ENCODE data around the gene TRIM15.

TRIM15 gene

DNA sequence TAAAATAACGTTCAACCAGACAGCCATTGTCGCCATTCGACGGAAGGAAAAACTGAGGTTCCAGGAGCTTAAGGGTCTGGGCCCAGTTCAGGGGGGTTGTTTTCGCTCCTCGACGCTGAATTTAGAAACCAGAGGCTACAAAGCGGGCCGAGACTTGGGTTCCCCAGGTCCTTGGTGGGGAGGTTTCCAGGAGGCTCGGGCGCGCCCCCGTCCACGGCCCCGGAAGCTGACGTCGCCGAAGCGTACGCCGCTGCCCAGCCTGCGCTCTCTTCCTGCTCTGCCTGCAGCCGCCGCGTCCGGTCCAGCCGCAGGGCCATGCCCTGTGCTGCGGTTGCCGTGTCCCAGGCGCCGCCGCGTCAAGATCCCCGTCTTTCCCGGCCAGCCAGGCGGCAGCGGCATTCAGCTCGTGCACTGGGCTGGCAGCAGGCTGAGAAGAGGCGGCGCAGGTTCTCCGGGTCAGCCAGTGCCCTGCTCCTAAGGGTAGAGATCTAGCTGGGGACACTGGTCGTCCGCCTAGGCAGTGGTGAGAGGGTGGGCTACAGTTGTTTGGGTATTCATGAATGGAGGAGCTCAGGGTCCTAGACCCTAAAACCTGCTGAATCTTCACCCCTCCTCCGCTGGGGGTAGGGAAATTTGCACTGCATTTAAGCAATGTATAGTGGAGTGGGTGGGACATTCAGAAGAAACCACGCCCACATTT is 50.8 kb downstream of the TRIM15 start (continued):
- TF ChIP-seq, protein P1, sequence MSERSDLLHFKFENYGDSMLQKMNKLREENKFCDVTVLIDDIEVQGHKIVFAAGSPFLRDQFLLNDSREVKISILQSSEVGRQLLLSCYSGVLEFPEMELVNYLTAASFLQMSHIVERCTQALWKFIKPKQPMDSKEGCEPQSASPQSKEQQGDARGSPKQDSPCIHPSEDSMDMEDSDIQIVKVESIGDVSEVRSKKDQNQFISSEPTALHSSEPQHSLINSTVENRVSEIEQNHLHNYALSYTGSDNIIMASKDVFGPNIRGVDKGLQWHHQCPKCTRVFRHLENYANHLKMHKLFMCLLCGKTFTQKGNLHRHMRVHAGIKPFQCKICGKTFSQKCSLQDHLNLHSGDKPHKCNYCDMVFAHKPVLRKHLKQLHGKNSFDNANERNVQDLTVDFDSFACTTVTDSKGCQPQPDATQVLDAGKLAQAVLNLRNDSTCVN (tag by site-specific recombination; optimal IDR thresholded peaks at IDR 0.05): peak; percentile 79

DNA sequence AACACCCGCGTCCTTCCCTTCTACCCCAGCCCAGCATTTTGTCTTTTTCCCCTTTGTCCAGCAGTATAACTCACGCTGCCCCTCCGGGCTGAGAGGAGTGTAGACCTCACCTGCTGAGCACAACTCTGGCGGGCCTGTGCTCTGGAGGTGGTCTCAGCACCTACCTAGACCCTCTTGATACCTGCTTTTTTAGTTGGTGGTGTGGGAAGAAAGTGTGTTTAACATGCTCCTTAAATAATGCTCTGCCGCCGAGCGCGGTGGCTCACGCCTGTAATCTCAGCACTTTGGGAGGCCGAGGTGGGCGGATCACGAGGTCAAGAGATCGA is 51.3 kb downstream of the TRIM15 start:
- no peak overlapping the region for H3K4me3 ChIP-seq (ENCODE audit: low read depth, low read length)
- no peak for TF ChIP-seq ZNF530 (tag by site-specific recombination; IDR thresholded peaks at IDR 0.05; ENCODE audit: low read depth)
- TF ChIP-seq TRIM28 (IDR thresholded peaks at IDR 0.05; ENCODE audit: borderline replicate concordance, low read length): no peak
- TF ChIP-seq ZFHX2 (tag by site-specific recombination; conservative IDR thresholded peaks at IDR 0.05): 0 out of 2 replicates have a peak, but pooled peaks have one; percentile 4
- TF ChIP-seq, protein P2, sequence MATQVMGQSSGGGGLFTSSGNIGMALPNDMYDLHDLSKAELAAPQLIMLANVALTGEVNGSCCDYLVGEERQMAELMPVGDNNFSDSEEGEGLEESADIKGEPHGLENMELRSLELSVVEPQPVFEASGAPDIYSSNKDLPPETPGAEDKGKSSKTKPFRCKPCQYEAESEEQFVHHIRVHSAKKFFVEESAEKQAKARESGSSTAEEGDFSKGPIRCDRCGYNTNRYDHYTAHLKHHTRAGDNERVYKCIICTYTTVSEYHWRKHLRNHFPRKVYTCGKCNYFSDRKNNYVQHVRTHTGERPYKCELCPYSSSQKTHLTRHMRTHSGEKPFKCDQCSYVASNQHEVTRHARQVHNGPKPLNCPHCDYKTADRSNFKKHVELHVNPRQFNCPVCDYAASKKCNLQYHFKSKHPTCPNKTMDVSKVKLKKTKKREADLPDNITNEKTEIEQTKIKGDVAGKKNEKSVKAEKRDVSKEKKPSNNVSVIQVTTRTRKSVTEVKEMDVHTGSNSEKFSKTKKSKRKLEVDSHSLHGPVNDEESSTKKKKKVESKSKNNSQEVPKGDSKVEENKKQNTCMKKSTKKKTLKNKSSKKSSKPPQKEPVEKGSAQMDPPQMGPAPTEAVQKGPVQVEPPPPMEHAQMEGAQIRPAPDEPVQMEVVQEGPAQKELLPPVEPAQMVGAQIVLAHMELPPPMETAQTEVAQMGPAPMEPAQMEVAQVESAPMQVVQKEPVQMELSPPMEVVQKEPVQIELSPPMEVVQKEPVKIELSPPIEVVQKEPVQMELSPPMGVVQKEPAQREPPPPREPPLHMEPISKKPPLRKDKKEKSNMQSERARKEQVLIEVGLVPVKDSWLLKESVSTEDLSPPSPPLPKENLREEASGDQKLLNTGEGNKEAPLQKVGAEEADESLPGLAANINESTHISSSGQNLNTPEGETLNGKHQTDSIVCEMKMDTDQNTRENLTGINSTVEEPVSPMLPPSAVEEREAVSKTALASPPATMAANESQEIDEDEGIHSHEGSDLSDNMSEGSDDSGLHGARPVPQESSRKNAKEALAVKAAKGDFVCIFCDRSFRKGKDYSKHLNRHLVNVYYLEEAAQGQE (tag by site-specific recombination; IDR thresholded peaks at IDR 0.05): no peak
- ChIA-PET CTCF (interaction anchor here (1.8 to 2.5 kb wide), 2 partner anchors 82 to 84 kb away, joined by 6 to 11 read pairs; no protein-coding TSS in a partner anchor), POLR2A (interaction anchor here (1.1 to 2.5 kb wide), 3 partner anchors 112 to 153 kb away, joined by 3 to 24 read pairs (median 4); partner anchors contain the start of genes POLR1H, PPP1R11 and TRIM39)
- H3K27ac ChIP-seq (ENCODE audit: extremely low read depth, low read depth, low read length): no peak overlapping the region
- peaks cover 18% of the 10 kb centered on the region for H3K4me1 ChIP-seq (ENCODE audit: control insufficient read depth, insufficient read depth, low read length)
- H3K36me3 ChIP-seq (ENCODE audit: control insufficient read depth in 2 of 2, insufficient read depth in 1 of 2, low read length in 2 of 2): no peaks in the 10 kb centered on the region
- no peaks in the 10 kb centered on the region for H3K9me3 ChIP-seq (ENCODE audit: control insufficient read depth, insufficient read depth, low read depth, low read length)

DNA sequence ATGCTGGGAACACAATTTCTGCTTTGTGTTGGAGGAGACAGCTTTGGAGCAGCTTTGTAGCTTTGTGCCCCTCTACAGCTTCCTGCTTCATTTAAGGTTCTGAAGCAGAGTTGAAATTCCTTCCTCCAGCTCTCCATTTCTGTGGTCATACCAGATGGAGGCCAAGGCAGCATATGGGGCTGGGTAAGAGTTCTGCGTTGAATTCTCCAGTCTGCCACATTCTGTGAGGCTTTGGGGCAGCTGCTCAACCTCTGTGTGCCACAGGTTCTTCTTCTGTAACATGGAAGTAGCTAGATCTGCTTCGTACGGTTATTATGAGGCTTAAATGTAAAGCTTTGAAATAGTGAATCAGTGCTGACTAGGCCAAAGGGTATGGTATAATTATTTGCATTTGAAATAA is 52.8 kb downstream of the TRIM15 start:
- Histone ChIP-seq H3K36me3 (ENCODE audit: control insufficient read depth in 2 of 2, insufficient read depth in 1 of 2, low read length in 2 of 2) (no peaks in the 10 kb centered on the region), H3K9me3 (ENCODE audit: control insufficient read depth, insufficient read depth, low read depth, low read length) (no peaks in the 10 kb centered on the region), H3K4me3 (ENCODE audit: low read depth, low read length) (no peak overlapping the region), H3K4me1 (ENCODE audit: control insufficient read depth, insufficient read depth, low read length) (peaks cover 12% of the 10 kb centered on the region), H3K27ac (ENCODE audit: extremely low read depth, low read depth, low read length) (no peak overlapping the region)
- POLR2A ChIA-PET: interaction anchor here (0.6 kb wide), 1 partner anchor 420 kb away, joined by 3 read pairs; no protein-coding TSS in a partner anchor
- CTCF ChIA-PET: interaction anchor here (0.9 to 2.0 kb wide), 8 partner anchors 11 to 368 kb away, joined by 3 to 7 read pairs (median 5); no protein-coding TSS in a partner anchor
- TF ChIP-seq, protein P3, sequence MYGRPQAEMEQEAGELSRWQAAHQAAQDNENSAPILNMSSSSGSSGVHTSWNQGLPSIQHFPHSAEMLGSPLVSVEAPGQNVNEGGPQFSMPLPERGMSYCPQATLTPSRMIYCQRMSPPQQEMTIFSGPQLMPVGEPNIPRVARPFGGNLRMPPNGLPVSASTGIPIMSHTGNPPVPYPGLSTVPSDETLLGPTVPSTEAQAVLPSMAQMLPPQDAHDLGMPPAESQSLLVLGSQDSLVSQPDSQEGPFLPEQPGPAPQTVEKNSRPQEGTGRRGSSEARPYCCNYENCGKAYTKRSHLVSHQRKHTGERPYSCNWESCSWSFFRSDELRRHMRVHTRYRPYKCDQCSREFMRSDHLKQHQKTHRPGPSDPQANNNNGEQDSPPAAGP (tag by site-specific recombination; IDR thresholded peaks at IDR 0.05): no peak
- no peak for TF ChIP-seq ZNF558 (tag by site-specific recombination; IDR thresholded peaks at IDR 0.05)
- TF ChIP-seq ZNF610 (tag by site-specific recombination; IDR thresholded peaks at IDR 0.05; ENCODE audit: borderline replicate concordance): no peak
- TF ChIP-seq, protein P4, sequence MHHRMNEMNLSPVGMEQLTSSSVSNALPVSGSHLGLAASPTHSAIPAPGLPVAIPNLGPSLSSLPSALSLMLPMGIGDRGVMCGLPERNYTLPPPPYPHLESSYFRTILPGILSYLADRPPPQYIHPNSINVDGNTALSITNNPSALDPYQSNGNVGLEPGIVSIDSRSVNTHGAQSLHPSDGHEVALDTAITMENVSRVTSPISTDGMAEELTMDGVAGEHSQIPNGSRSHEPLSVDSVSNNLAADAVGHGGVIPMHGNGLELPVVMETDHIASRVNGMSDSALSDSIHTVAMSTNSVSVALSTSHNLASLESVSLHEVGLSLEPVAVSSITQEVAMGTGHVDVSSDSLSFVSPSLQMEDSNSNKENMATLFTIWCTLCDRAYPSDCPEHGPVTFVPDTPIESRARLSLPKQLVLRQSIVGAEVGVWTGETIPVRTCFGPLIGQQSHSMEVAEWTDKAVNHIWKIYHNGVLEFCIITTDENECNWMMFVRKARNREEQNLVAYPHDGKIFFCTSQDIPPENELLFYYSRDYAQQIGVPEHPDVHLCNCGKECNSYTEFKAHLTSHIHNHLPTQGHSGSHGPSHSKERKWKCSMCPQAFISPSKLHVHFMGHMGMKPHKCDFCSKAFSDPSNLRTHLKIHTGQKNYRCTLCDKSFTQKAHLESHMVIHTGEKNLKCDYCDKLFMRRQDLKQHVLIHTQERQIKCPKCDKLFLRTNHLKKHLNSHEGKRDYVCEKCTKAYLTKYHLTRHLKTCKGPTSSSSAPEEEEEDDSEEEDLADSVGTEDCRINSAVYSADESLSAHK (tag by site-specific recombination; IDR thresholded peaks at IDR 0.05): no peak
- TF ChIP-seq ZNF658 (tag by site-specific recombination; IDR thresholded peaks at IDR 0.05): no peak
- no peak for TF ChIP-seq YY2 (tag by site-specific recombination; IDR thresholded peaks at IDR 0.05)
- no peak for TF ChIP-seq ZNF501 (tag by site-specific recombination; IDR thresholded peaks at IDR 0.05)
- TF ChIP-seq RBAK (tag by site-specific recombination; IDR thresholded peaks at IDR 0.05): no peak
- no peak for TF ChIP-seq ZSCAN30 (tag by site-specific recombination; IDR thresholded peaks at IDR 0.05)
- no peak for TF ChIP-seq ZNF548 (tag by site-specific recombination; IDR thresholded peaks at IDR 0.05)
- no peak for TF ChIP-seq ZFP69B (tag by site-specific recombination; IDR thresholded peaks at IDR 0.05)
- no peak for TF ChIP-seq HOXA7 (CRISPR knock-in tag; IDR thresholded peaks at IDR 0.05; ENCODE audit: borderline replicate concordance)
- TF ChIP-seq, protein P5, sequence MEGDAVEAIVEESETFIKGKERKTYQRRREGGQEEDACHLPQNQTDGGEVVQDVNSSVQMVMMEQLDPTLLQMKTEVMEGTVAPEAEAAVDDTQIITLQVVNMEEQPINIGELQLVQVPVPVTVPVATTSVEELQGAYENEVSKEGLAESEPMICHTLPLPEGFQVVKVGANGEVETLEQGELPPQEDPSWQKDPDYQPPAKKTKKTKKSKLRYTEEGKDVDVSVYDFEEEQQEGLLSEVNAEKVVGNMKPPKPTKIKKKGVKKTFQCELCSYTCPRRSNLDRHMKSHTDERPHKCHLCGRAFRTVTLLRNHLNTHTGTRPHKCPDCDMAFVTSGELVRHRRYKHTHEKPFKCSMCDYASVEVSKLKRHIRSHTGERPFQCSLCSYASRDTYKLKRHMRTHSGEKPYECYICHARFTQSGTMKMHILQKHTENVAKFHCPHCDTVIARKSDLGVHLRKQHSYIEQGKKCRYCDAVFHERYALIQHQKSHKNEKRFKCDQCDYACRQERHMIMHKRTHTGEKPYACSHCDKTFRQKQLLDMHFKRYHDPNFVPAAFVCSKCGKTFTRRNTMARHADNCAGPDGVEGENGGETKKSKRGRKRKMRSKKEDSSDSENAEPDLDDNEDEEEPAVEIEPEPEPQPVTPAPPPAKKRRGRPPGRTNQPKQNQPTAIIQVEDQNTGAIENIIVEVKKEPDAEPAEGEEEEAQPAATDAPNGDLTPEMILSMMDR (tag by site-specific recombination; IDR thresholded peaks at IDR 0.05): no peak
- TF ChIP-seq HOXD13 (CRISPR knock-in tag; IDR thresholded peaks at IDR 0.05; ENCODE audit: borderline replicate concordance): no peak
- no peak for TF ChIP-seq ZNF23 (tag by site-specific recombination; IDR thresholded peaks at IDR 0.05; ENCODE audit: borderline replicate concordance)

All from HEK293 (cell line).